Activated T-cell treated with anti-CD3 and anti-CD28 coated beads, Interleukin-2, amount 50 U/mL, for 24 hours (primary cell): ENCODE measurements around the gene PITPNM3.
"Not testable (repeated sequence)": the region's sequence is repeated elsewhere in the genome, so short reads cannot be mapped to it uniquely, and the experiment has no call there.

ENCODE experiments used
- DNase-seq: peaks from one replicate; pipeline ENCODE4 v3.0.0-alpha.2; 2020
- H3K27ac Mint-ChIP-seq: 2 replicates; pipeline ENCODE4 v1.8.0; 2020; ENCODE audit warnings: mild to moderate bottlenecking, mixed read lengths
- H3K27me3 Mint-ChIP-seq: 2 replicates; pipeline ENCODE4 v1.8.0; 2020; ENCODE audit warnings: mixed read lengths
- H3K36me3 Mint-ChIP-seq: 2 replicates; pipeline ENCODE4 v1.8.0; 2020; ENCODE audit warnings: low read depth, mixed read lengths
- H3K4me1 Mint-ChIP-seq: 2 replicates; pipeline ENCODE4 v1.8.0; 2020; ENCODE audit warnings: low read depth, mixed read lengths
- H3K4me3 Mint-ChIP-seq: 2 replicates; pipeline ENCODE4 v1.8.0; 2020; ENCODE audit warnings: mild to moderate bottlenecking, moderate library complexity, mixed read lengths
- H3K9me3 Mint-ChIP-seq: 2 replicates; pipeline ENCODE4 v1.8.0; 2020; ENCODE audit warnings: mixed read lengths

PITPNM3 gene

DNA sequence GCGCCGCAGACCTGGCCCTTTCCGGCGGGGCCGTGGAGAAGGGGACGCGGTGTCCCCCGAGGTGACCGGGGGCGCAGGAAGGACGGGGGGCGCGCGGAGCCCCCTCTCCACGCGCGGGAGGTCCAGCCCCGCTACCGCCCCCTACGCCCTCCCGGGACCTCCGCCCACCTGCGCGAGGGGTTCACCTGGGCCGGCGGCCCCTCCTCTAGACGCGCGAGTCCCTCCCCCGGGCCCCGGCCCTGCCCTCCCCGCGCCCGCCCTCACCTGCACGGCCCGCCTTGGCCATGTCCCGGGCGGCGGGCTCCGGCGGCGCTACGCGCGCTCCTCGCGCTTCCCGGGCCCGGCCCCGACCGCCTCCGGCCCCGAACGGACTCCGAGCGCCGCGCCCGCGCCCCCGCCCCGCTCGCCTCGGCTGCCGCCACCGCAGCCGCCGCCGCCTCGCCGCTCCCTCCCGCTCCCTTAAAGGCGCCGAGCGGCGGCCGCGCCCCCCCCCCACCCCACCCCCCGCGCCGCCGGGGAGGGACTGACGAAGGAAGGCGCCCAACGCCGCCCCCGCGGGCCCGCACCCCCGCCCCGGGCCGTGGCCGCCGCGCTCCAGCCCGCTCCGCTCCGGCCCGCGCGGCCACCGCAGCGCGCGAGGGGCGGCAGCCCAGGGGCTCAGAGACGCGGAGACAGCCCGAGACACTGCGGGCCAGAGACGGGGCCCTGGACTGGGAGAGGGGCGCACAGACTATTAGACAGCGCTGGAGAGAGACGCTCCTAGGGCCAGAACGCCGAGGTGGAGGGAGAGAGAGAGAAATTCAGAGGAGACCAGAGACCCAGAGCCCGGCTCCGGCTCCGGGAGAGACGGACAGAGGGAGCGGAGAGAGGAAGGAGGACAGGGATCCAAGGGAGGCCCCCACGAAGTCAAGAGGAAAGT is at the start of gene PITPNM3:
TSS of gene PITPNM3 (minus strand) at position 435 of the 919 bp plus-strand sequence. CDS start at position 286, 149 bp downstream.
- H3K27me3 Mint-ChIP-seq: peaks cover 61% of the 10 kb centered on the region
- H3K4me1 Mint-ChIP-seq: peaks cover 12% of the 10 kb centered on the region
- no peaks in the 10 kb centered on the region for H3K9me3 Mint-ChIP-seq
- no peaks in the 10 kb centered on the region for H3K36me3 Mint-ChIP-seq
- no peak within 1 kb of the TSS for H3K27ac Mint-ChIP-seq
- no peak for DNase-seq
- H3K4me3 Mint-ChIP-seq: peak within 1 kb of the TSS; percentile 58

DNA sequence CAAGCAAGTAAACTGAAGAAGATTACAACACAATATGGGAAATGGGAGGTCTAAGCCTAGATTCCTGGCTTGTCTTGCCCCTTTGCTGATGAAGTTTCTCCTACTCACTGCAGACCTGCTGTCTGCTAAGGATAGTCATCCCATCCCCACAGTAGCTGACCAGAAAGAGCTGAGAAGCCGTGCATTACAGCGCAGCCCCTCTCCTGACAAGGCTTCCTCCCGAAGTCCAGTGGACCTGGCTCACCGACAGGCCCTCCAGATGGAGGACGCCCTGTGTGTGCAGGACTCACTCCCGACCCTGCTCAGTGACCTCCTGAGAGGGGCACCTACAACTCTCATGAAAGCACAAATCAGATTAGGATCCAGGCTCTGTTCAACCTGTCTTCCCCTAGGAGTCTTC is 48.8 kb upstream of the PITPNM3 start:
- Mint-ChIP-seq H3K27me3 (no peaks in the 10 kb centered on the region), H3K27ac (no peak overlapping the region), H3K4me1 (no peaks in the 10 kb centered on the region), H3K36me3 (peaks cover 98% of the 10 kb centered on the region), H3K4me3 (no peak overlapping the region), H3K9me3 (no peaks in the 10 kb centered on the region)
- no peak for DNase-seq

DNA sequence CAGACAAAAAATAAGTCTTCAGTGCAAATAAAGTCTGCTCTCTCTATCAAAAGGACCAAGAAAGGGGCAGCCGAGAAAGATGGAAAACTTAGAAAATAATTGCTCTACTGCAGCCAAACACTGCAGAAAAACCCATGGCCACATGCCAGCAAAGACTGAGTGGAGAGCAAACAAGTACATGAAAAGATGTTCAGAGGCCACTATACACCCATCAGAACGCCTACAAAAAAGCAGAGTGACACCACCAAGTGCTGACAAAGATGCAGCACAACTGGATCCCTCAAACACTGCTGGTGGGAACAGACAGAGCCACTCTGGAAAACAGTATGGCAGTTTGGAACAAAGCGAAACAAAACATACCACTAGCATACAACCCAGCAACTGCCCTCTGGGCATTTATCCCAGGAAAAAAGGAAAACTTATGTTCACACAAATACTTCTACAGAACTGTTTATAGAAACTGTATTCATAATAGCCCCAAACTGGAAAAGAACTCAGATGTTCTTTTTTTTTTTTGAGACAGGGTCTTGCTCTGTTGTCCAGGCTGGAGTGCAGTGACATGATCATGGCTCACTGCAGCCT is 47.5 kb upstream of the PITPNM3 start:
- no peaks in the 10 kb centered on the region for H3K4me1 Mint-ChIP-seq
- no peak overlapping the region for H3K4me3 Mint-ChIP-seq
- no peaks in the 10 kb centered on the region for H3K9me3 Mint-ChIP-seq
- H3K27ac Mint-ChIP-seq: no peak overlapping the region
- peaks cover 97% of the 10 kb centered on the region for H3K36me3 Mint-ChIP-seq
- no peaks in the 10 kb centered on the region for H3K27me3 Mint-ChIP-seq
- DNase-seq: no peak

DNA sequence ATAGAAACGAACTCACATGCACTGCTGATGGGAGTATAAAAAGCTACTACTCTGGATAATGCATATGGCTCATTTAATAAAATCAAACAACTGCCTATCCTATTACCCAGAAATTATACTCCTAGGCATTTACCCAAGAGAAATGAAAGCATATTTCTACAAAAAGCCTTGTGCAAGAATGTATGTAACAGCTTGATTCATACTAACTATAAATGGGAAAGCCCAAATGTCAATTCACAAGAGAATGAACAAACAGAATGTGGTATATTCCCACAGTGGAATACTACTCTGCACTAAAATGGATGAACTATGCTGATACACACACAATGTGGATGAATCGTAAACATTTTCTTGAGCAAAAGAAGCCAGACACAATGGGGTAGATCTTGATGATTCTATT is 45.8 kb upstream of the PITPNM3 start:
- peaks cover 98% of the 10 kb centered on the region for H3K36me3 Mint-ChIP-seq

DNA sequence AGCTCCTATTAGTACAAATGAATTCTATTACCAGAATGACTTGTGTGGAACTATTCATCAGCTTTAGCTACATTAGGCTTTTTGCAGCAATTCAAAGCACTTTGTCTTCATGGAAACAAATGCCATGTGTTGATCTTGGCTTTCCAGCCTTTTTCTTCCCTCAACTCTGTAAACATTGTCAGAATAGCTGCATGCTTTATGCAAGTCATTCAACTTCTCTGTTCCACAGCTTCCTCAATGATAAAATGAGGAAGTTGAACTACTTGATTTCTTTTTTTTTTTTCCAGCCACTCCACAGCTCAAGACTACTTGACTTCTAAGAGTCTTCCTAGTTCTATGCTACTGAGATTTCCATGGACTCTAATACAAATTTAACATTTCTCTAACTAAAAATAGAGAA is 43.0 kb upstream of the PITPNM3 start:
- no peak for DNase-seq
- no peak overlapping the region for H3K4me3 Mint-ChIP-seq
- peaks cover 98% of the 10 kb centered on the region for H3K36me3 Mint-ChIP-seq
- H3K27me3 Mint-ChIP-seq: no peaks in the 10 kb centered on the region
- H3K27ac Mint-ChIP-seq: no peak overlapping the region
- H3K4me1 Mint-ChIP-seq: no peaks in the 10 kb centered on the region
- no peaks in the 10 kb centered on the region for H3K9me3 Mint-ChIP-seq

More for the DNA sequence above, 45.8 kb upstream of the PITPNM3 start:
- Mint-ChIP-seq H3K4me1 (no peaks in the 10 kb centered on the region), H3K27ac (no peak overlapping the region), H3K27me3 (no peaks in the 10 kb centered on the region), H3K9me3 (no peaks in the 10 kb centered on the region), H3K4me3 (no peak overlapping the region)
- DNase-seq: no peak

DNA sequence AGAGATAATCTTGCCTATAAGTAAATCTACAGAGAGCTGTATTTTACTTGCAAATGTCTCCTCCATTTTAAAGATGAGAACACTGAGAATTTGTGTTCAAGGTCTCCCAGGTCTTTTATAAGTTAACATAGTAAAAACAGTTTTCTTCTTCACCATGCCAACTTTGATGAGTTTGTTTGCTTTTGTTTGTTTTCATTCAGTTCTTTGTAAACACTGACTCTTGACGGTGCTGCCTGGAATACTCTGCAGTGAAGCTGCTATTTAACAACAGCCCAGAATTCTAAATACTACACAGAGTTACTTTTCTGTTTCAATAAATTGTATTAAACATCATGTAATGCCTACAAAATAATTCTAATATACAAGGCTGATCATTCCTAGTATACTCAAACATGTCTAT is 41.4 kb upstream of the PITPNM3 start:
- H3K4me1 Mint-ChIP-seq: no peaks in the 10 kb centered on the region
- DNase-seq: no peak
- H3K9me3 Mint-ChIP-seq: no peaks in the 10 kb centered on the region
- H3K27ac Mint-ChIP-seq: no peak overlapping the region
- H3K4me3 Mint-ChIP-seq: no peak overlapping the region
- peaks cover 94% of the 10 kb centered on the region for H3K36me3 Mint-ChIP-seq
- H3K27me3 Mint-ChIP-seq: no peaks in the 10 kb centered on the region

DNA sequence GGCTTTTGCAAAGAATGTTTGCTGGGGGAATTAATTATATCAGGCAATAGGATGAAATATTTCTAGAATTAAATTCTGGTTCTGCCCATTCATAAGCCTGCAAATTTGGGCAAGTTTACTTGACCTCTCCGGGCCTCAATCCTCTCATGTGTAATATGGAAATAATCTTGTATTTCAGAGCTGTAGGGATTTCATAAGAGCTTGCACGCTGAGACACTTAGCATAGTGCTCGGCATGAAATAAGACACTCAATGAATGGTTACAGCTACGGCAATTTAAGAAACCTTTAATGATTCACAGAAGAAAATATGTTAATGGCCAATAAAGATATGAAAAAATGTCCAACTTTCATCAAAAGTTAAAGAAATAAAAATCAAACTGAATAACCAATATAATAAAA is 40.6 kb upstream of the PITPNM3 start:
- peaks cover 94% of the 10 kb centered on the region for H3K36me3 Mint-ChIP-seq
- no peak overlapping the region for H3K4me3 Mint-ChIP-seq
- no peaks in the 10 kb centered on the region for H3K9me3 Mint-ChIP-seq
- no peak for DNase-seq
- peaks cover under 1% of the 10 kb centered on the region for H3K4me1 Mint-ChIP-seq
- no peak overlapping the region for H3K27ac Mint-ChIP-seq
- no peaks in the 10 kb centered on the region for H3K27me3 Mint-ChIP-seq

DNA sequence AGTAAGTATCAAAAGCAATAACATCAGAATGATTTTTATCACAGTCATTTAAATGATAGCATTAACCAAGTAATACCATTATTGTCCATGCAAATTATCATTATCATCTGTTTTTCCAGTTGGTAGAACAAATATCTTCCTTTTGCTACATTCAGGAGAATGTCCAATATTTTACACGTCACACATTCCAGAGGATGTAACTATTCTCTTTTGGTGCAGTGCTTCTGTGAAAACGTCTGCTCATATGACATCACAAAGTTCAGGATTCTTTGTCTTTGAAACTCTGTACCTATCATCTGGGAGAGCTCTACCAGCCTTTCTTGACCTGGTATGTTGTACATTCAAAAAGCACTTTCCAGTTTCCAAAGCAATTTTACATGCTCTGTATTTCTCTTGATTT is 40.2 kb upstream of the PITPNM3 start:
- Mint-ChIP-seq H3K4me1 (peaks cover 2% of the 10 kb centered on the region), H3K27me3 (no peaks in the 10 kb centered on the region), H3K4me3 (no peak overlapping the region), H3K36me3 (peaks cover 94% of the 10 kb centered on the region), H3K27ac (no peak overlapping the region), H3K9me3 (no peaks in the 10 kb centered on the region)
- DNase-seq: no peak

DNA sequence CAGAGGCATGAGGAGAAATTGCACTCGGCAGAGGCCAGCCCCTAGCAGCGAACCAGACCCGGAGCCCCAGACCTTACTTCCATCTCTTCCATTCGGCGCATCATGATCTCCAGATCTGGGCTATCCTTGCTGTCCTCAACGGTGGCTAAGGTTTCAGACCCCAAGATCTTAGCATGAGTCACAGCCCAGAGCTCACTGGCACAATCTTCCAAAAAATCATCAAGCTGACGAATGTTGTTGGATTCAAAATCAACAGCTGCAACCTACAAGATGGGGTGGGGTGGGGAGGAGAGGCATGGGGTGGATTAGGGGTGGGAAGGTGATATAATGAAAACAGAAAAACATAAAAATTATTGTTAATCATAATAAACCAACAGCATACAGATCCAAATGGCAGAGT is 39.7 kb upstream of the PITPNM3 start:
- Mint-ChIP-seq H3K4me3 (no peak overlapping the region), H3K27me3 (no peaks in the 10 kb centered on the region), H3K4me1 (peaks cover 2% of the 10 kb centered on the region), H3K36me3 (peaks cover 94% of the 10 kb centered on the region), H3K9me3 (no peaks in the 10 kb centered on the region), H3K27ac (no peak overlapping the region)
- DNase-seq: no peak

DNA sequence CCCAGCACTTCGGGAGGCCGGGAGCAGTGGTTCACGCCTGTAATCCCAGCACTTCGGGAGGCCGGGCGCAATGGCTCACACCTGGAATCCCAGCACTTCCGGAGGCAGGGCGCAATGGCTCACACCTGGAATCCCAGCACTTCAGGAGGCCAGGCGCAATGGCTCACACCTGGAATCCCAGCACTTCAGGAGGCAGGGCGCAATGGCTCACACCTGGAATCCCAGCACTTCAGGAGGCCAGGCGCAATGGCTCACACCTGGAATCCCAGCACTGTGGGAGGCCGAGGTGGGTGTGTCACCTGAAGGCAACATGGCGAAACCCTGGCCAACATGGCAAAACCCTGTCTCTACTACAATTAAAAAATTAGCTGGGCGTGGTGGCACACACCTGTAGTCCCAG is 37.0 kb upstream of the PITPNM3 start:
- H3K9me3 Mint-ChIP-seq, H3K27ac Mint-ChIP-seq, H3K4me1 Mint-ChIP-seq, DNase-seq, H3K27me3 Mint-ChIP-seq, H3K4me3 Mint-ChIP-seq: not testable (repeated sequence)
- H3K36me3 Mint-ChIP-seq: peaks cover 95% of the 10 kb centered on the region

DNA sequence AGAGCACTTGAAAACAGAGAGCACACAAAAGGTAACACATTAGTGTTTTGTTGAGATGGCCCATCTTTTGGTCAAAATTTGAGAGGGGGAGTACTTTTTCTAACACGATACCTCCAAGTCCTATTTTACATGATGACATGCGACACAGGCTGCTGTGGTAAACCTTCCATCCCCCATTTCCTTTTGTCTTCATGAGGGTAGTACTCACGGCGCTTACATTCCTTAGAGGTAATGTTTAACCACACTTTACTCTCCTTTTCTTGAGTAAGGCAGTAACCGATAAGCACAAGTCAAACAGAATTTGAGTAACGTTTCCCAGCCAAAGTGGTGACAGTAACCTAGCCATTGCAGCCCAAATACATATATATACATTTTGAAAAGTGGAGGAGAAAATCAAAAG is 35.8 kb upstream of the PITPNM3 start:
- no peaks in the 10 kb centered on the region for H3K27me3 Mint-ChIP-seq
- peaks cover 2% of the 10 kb centered on the region for H3K4me1 Mint-ChIP-seq
- H3K4me3 Mint-ChIP-seq: no peak overlapping the region
- peaks cover 96% of the 10 kb centered on the region for H3K36me3 Mint-ChIP-seq
- H3K9me3 Mint-ChIP-seq: no peaks in the 10 kb centered on the region
- DNase-seq: no peak
- no peak overlapping the region for H3K27ac Mint-ChIP-seq

DNA sequence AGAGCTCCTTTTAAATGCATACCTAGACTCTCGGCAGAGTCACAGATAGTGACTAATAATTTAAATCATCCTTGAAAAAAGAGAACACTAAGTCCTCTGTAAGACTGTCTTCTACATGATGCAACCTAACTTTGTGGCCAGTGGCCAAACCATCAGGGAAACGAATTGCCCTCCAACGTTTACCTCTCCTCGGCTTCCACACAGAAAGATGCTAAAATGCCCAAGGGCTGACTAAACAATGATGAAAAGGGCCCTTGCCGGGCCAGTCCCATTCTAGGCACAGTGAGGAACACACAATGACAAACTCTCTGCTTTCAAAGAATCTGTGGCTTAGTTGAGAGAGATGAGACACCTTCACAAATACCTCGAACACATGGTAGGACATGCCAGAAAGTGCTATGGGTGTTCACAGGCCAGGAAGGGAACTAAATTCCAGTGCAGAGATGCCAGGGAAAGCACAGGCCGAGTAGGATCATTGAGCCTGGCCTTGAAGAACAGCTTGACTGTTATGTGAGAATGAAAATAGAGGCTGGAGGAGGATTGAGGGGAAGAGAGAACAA is 35.3 kb upstream of the PITPNM3 start:
- Mint-ChIP-seq H3K4me1 (peaks cover 2% of the 10 kb centered on the region), H3K4me3 (no peak overlapping the region), H3K36me3 (peaks cover 95% of the 10 kb centered on the region), H3K27ac (no peak overlapping the region), H3K9me3 (no peaks in the 10 kb centered on the region), H3K27me3 (no peaks in the 10 kb centered on the region)
- no peak for DNase-seq

DNA sequence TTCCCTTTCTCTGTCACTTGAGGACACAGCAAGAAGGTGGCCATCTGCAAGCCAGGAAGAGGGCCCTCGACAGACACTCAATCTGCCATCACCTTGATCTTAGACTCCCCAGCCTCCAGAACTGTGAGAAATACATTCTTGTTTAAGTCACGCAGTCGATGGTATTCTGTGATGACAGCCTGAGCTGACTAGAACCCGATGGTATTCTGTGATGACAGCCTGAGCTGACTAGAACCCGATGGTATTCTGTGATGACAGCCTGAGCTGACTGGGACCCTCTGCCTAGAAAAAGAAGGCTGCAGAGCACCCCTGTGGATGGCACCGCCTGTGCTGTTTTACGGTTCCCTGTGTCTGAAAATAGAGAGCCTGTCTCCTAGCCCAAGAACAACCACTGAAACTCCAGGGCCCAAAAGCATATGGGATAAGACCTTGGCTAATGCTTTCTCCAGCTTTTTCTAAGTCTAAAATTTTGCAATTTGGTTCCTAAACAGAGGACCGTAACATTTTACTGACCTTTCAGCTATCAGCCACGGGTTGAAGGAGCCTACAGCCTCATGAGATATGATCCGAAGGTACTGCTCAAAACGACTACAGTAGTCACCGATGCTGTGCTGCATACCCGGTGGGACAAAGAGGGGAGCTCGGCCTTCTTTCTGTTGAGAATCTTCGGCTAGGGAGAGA is 33.1 kb upstream of the PITPNM3 start:
- Mint-ChIP-seq H3K4me1 (peaks cover 2% of the 10 kb centered on the region), H3K9me3 (peaks cover 2% of the 10 kb centered on the region), H3K36me3 (peaks cover 95% of the 10 kb centered on the region), H3K27me3 (no peaks in the 10 kb centered on the region), H3K27ac (no peak overlapping the region), H3K4me3 (no peak overlapping the region)
- DNase-seq: no peak

DNA sequence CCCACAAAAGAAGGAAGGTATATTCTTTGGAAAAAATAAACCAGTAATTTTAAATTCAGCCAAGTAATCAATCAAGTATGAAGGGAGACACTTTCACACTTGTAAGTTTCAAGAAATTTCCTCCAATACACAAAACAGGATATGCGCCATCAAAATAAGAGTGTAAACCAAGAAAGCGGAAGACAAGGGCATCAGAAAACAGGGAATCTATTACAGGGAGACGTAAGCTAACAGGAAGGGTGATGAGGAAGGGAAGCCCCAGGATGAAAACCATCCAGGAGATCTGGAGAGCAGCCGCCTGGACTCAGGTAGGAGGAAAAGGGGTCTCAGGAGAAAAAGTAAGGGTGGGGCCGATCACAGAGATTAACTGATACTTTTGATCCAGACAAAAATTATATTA is 31.8 kb upstream of the PITPNM3 start:
- peaks cover 2% of the 10 kb centered on the region for H3K4me1 Mint-ChIP-seq
- no peaks in the 10 kb centered on the region for H3K27me3 Mint-ChIP-seq
- H3K9me3 Mint-ChIP-seq: peaks cover 2% of the 10 kb centered on the region
- no peak for DNase-seq
- peaks cover 98% of the 10 kb centered on the region for H3K36me3 Mint-ChIP-seq
- no peak overlapping the region for H3K27ac Mint-ChIP-seq
- no peak overlapping the region for H3K4me3 Mint-ChIP-seq
